Naive thymus-derived CD8-positive, alpha-beta T cell (primary cell): Measurements from ENCODE around the gene CDKAL1. TPM values are rescaled to one million over a fixed set of nuclear protein-coding genes. Genes with fewer than 3 reads are reported as not detected.

Experiments used
- ATAC-seq, 2 donors: fragments of 150-1000 bp; cut with Tn5 transposase in 1 of 2; sonication (Bioruptor Pico), chemical (Tn5 transposase) in 1 of 2; 1 replicate in 1 of 2; 2 replicates in 1 of 2; pipeline ENCODE4 v1.10.0; 2021; ENCODE audit warnings: mild to moderate bottlenecking in 2 of 2, moderate library complexity in 2 of 2
- POLR2A ChIA-PET: fragments of 350-600 bp; sonication (Branson Sonifier 250); formaldehyde crosslinking; loops from one replicate; lab custom pipeline; 2021; ENCODE audit warnings: antibody characterized with exemption; lab: Charles Lee
- DNase-seq, 10 donors: peaks; one replicate each; pipeline versions ENCODE4 v3.0.0 to v3.0.0-alpha.2; 2020 to 2022
- H3K27ac Mint-ChIP-seq, 10 donors: one replicate each; pipeline ENCODE4 v1.8.0; 2020 to 2022; ENCODE audit warnings: mild to moderate bottlenecking in 10 of 10, mixed read lengths in 10 of 10, moderate library complexity in 4 of 10, inconsistent platforms in 1 of 10
- H3K27me3 Mint-ChIP-seq, 5 donors: one replicate each; pipeline ENCODE4 v1.8.0; 2021 to 2022; ENCODE audit warnings: mixed read lengths in 5 of 5
- H3K36me3 Mint-ChIP-seq, 3 donors: one replicate each; pipeline ENCODE4 v1.8.0; 2020 to 2022; ENCODE audit warnings: mixed read lengths in 3 of 3, mild to moderate bottlenecking in 2 of 3, inconsistent platforms in 1 of 3
- H3K4me1 Mint-ChIP-seq, 4 donors: one replicate each; pipeline ENCODE4 v1.8.0; 2021 to 2022; ENCODE audit warnings: mixed read lengths in 4 of 4
- H3K4me3 Mint-ChIP-seq, 10 donors: one replicate each; pipeline ENCODE4 v1.8.0; 2020 to 2022; ENCODE audit warnings: mild to moderate bottlenecking in 10 of 10, mixed read lengths in 10 of 10, moderate library complexity in 6 of 10, inconsistent platforms in 1 of 10
- H3K9me3 Mint-ChIP-seq, 9 donors: one replicate each; pipeline ENCODE4 v1.8.0; 2020 to 2022; ENCODE audit warnings: mixed read lengths in 9 of 9, mild to moderate bottlenecking in 3 of 9, inconsistent platforms in 1 of 9, moderate library complexity in 1 of 9
- polyA plus RNA-seq, 3 donors: library from polyadenylated mRNA; unstranded; fragments of 300-500 nt; fragmentation: Illumina TruSeq; gene quantifications; one replicate each; pipeline ENCODE4 v1.2.3, GENCODE V29; 2021
- total RNA-seq, 8 experiments: library from RNA in 2 of 8; stranded (reverse) in 2 of 8; gene quantifications; one replicate each; pipeline ENCODE4 v1.2.3 and lab custom pipeline; 2021 to 2026

CDKAL1 gene
- total and polyA plus RNA-seq, 5 experiments from 2014 or later: 21.5 to 36.7 (median 29.1) TPM

DNA sequence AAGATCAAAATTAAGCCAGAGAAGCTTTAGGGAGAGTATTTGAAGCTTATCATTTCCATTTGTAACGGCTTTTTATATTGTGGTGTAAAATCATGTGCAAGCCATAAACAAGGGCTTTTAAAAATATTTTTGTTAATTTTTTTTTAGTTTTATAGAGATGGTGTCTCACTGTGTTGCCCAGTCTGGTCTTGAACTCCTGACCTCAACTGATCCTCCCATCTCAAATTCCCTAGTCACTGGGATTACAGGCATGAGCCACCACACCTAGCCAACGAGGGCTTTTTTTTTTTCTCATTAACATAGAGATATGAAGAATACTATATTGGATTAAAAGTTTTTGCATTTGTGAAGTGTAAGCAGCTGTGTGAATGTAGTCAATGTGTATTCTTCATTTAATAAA, 29.1 kb downstream of the CDKAL1 start:
- peaks cover 3 to 13% (median 7%) of the 10 kb centered on the region in 4 donors for H3K4me1 Mint-ChIP-seq
- POLR2A ChIA-PET: interaction anchor here (0.7 to 2.8 kb wide), 3 partner anchors 14 to 1025 kb away, joined by 3 to 13 read pairs (median 4); no protein-coding TSS in a partner anchor

DNA sequence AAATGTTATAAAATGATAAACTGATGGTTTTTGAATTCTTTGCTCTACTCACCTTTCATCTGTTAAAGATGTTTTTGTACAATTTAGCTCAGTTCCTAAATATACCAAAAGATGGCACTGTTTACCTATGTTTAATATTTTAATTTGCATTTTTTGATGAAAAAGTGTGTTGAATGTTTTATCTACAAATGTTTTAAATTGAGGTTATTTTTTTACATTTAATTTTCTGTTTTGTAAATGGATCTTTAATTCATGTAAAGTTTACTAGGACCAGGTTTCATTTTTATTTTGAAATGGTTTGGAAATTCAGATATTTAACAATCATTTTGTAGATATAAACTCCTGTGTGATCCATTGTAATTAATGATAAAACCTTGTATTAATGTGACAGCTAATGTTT, 30.0 kb downstream of the CDKAL1 start:
- Mint-ChIP-seq H3K4me1 (peaks cover 3 to 18% (median 8%) of the 10 kb centered on the region in 4 donors), H3K9me3 (no peaks in the 10 kb centered on the region), H3K4me3 (no peak overlapping the region), H3K36me3 (peaks cover 0 to 33% (median 3%) of the 10 kb centered on the region in 3 donors), H3K27ac (no peak overlapping the region), H3K27me3 (no peaks in the 10 kb centered on the region)
- no peak for ATAC-seq
- peak in 3 of 10 donors; percentile 36 to 51 (median 41) for DNase-seq
- POLR2A ChIA-PET: interaction anchor here (1.3 to 2.8 kb wide), 2 partner anchors 13 to 1024 kb away, joined by 3 to 13 read pairs; no protein-coding TSS in a partner anchor

More for the DNA sequence above, 29.1 kb downstream of the CDKAL1 start:
- Mint-ChIP-seq H3K9me3 (no peaks in the 10 kb centered on the region), H3K27me3 (no peaks in the 10 kb centered on the region), H3K27ac (no peak overlapping the region), H3K4me3 (no peak overlapping the region), H3K36me3 (peaks cover 0 to 35% (median 0%) of the 10 kb centered on the region in 3 donors)
- ATAC-seq (no peak), DNase-seq (no peak)

DNA sequence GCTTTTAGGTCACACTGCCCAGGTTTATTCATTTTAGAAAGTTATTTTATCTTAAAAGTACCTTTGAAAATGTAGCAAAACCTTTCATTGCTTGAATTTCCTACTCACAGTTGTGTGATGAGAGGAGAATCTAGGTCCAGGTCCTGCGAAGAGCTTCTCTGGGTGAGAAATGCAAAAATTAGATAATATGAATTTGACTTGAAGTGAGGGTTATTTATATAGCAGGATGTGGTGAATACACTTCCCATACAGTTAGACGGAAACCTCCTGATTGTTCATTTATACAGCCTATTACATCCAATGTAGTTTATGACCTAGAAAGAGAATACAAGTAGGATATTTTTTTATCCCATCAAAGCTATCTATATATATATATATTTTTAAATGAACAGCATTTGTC, 30.5 kb downstream of the CDKAL1 start:
- DNase-seq (no peak), ATAC-seq (no peak)
- Mint-ChIP-seq H3K4me1 (peaks cover 3 to 23% (median 9%) of the 10 kb centered on the region in 4 donors), H3K27ac (no peak overlapping the region), H3K36me3 (peaks cover 0 to 35% (median 4%) of the 10 kb centered on the region in 3 donors), H3K27me3 (no peaks in the 10 kb centered on the region), H3K9me3 (no peaks in the 10 kb centered on the region), H3K4me3 (no peak overlapping the region)
- POLR2A ChIA-PET: interaction anchor here (1.3 to 2.8 kb wide), 2 partner anchors 12 to 1024 kb away, joined by 3 to 13 read pairs; no protein-coding TSS in a partner anchor

DNA sequence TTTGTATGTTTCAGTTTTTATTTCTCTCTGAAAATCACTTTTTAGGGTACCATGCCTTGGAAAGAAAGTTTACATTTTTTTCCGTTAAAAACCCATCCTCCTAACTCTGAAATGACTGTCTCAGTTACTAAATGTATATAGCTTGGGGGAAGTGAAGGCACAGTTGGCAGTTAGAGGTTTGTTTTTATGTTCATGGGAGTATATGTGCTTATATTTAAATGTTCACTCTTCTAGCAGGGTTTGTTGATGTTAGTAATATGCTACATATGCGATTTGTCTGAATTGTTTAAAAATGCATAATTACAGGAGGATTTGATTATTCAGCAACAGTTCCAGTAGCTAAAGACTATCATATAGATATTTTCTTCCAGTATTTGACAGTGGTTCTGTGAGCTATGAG, 31.1 kb downstream of the CDKAL1 start:
- Mint-ChIP-seq H3K27ac (no peak overlapping the region), H3K4me3 (no peak overlapping the region), H3K9me3 (no peaks in the 10 kb centered on the region), H3K27me3 (no peaks in the 10 kb centered on the region), H3K36me3 (peaks cover 0 to 36% (median 4%) of the 10 kb centered on the region in 3 donors), H3K4me1 (peaks cover 3 to 25% (median 9%) of the 10 kb centered on the region in 4 donors)
- POLR2A ChIA-PET: interaction anchor here (2.8 kb wide), 1 partner anchor 1023 kb away, joined by 13 read pairs; no protein-coding TSS in a partner anchor
- DNase-seq (no peak), ATAC-seq (no peak)

DNA sequence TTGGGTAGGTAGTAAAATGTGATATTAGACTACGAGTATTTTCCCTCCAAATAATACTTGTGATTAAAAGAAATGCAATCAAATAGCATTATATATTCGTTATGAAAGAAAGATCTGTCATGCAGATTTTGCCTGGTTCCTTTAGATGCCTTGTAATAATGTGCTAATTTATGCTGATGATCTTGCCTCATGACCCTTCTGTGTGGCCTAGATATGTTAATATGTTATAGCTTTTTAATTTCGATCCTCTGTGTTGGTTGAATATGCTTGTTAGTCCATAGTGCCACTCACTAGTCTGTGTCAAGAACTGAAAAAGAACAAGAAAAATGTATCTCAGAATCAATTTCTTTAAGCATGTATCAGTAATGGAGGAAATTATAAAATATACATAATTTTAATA, 31.9 kb downstream of the CDKAL1 start:
- no peak overlapping the region for H3K27ac Mint-ChIP-seq
- POLR2A ChIA-PET: interaction anchor here (2.8 kb wide), 1 partner anchor 1023 kb away, joined by 13 read pairs; no protein-coding TSS in a partner anchor

DNA sequence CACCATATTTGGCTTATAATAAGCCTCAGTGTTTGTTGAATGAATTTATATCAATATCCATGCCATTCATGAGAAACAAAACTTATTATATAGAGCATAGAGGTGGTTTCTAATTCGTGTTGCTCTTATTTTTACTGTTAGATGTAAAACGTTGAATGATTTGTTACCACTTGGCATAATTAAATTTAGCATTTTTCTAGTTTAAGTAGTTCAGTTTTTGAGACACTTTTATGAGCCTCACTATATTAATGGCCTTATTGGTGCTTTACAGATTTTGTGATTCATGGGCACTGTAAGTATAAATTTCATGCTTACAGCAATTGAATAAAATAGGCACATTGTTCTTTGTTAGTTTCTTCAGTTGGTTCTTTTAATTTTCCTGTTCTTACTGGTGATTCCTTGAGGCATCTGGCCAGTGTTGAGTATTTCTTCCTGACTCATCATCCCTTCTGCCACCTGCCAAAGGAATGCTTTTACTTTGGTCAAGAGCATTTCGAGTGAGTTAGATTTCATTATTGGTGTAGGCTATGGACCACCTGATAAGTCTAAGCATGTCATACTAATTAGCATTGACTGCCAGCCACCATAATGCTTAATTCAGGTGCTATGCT, 34.8 kb downstream of the CDKAL1 start:
- H3K36me3 Mint-ChIP-seq: peaks cover 0 to 31% (median 6%) of the 10 kb centered on the region in 3 donors
- H3K9me3 Mint-ChIP-seq: no peaks in the 10 kb centered on the region
- H3K27me3 Mint-ChIP-seq: no peaks in the 10 kb centered on the region
- POLR2A ChIA-PET: no interaction called here
- ATAC-seq (no peak), DNase-seq (no peak)
- no peak overlapping the region for H3K27ac Mint-ChIP-seq
- peaks cover 4 to 35% (median 19%) of the 10 kb centered on the region in 4 donors for H3K4me1 Mint-ChIP-seq
- no peak overlapping the region for H3K4me3 Mint-ChIP-seq

More for the DNA sequence above, 31.9 kb downstream of the CDKAL1 start:
- Mint-ChIP-seq H3K27me3 (no peaks in the 10 kb centered on the region), H3K4me1 (peaks cover 4 to 28% (median 9%) of the 10 kb centered on the region in 4 donors), H3K4me3 (no peak overlapping the region), H3K36me3 (peaks cover 0 to 39% (median 4%) of the 10 kb centered on the region in 3 donors), H3K9me3 (no peaks in the 10 kb centered on the region)
- no peak for DNase-seq
- ATAC-seq: no peak

DNA sequence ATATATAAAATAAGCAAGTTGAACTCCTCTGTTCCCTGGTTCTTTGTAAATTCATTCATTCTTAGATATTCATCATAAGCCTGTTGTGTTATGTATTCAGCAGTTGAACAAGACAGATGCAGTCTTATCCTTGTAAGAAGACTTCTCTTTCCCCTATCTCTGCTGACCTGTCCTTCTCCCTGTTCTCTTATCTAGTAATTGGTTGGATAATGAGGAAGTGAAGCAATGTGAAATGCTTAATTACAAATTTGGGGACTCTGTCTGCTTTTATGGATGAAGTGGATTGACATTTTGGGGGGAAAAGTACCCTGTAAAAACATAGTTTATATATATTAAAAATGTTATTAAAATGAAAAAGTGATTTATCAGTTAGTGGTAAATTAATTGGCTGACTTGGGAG, 37.0 kb downstream of the CDKAL1 start:
- H3K4me3 Mint-ChIP-seq: no peak overlapping the region
- H3K27me3 Mint-ChIP-seq: no peaks in the 10 kb centered on the region
- peaks cover 0 to 45% (median 6%) of the 10 kb centered on the region in 3 donors for H3K36me3 Mint-ChIP-seq
- H3K27ac Mint-ChIP-seq: peak overlapping the region in 1 of 10 donors; percentile 10
- H3K9me3 Mint-ChIP-seq: no peaks in the 10 kb centered on the region
- ATAC-seq (no peak), DNase-seq (no peak)
- peaks cover 4 to 25% (median 14%) of the 10 kb centered on the region in 4 donors for H3K4me1 Mint-ChIP-seq
- POLR2A ChIA-PET: interaction anchor here (0.6 kb wide), 1 partner anchor 34 kb away, joined by 5 read pairs; no protein-coding TSS in a partner anchor

DNA sequence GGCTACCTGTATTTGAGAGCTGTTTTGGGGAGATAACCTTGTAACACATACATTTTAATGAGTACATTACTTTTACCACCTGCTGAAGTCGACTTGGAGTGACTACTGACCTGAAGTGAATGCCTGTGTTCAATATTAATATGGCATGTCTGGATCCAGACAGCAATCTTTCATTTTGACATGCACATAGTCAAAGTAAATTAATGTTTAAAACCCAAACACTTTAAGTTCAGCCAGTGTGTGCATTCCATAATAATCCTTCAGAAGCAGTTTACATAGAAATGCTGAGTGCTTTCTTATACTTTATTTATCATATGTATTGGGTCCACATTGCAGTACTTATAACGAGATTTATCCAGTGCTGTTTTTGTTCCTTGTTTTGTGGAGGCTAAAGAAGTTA, 38.0 kb downstream of the CDKAL1 start:
- Mint-ChIP-seq H3K4me3 (no peak overlapping the region), H3K4me1 (peaks cover 4 to 25% (median 15%) of the 10 kb centered on the region in 4 donors), H3K27ac (peak overlapping the region in 1 of 10 donors; percentile 7), H3K9me3 (no peaks in the 10 kb centered on the region), H3K27me3 (no peaks in the 10 kb centered on the region), H3K36me3 (peaks cover 0 to 52% (median 6%) of the 10 kb centered on the region in 3 donors)
- POLR2A ChIA-PET: no interaction called here
- DNase-seq (no peak), ATAC-seq (no peak)

DNA sequence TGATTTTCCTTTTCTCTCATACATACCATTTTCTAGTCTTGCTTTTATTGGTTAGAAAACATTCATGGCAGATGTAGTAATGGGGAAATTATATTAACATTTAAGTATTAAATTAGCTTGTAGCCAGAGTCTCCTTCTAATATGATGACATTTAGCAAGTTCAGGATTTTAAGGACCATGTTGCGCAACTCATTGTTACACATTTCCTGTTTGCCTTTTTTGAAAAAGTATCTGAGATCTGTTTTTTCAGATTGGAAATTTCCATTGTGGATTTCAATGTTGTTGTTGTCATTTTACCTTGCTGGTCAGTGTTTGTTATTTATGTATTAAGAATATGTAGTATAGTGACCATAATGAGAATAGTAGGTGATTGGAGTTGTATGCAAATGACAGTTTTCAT, 38.7 kb downstream of the CDKAL1 start:
- H3K9me3 Mint-ChIP-seq: no peaks in the 10 kb centered on the region
- H3K36me3 Mint-ChIP-seq: peaks cover 0 to 57% (median 6%) of the 10 kb centered on the region in 3 donors
- no peak overlapping the region for H3K4me3 Mint-ChIP-seq
- no peaks in the 10 kb centered on the region for H3K27me3 Mint-ChIP-seq
- no peak for DNase-seq
- no peak overlapping the region for H3K27ac Mint-ChIP-seq
- no peak for ATAC-seq
- H3K4me1 Mint-ChIP-seq: peaks cover 4 to 25% (median 15%) of the 10 kb centered on the region in 4 donors
- POLR2A ChIA-PET: no interaction called here

DNA sequence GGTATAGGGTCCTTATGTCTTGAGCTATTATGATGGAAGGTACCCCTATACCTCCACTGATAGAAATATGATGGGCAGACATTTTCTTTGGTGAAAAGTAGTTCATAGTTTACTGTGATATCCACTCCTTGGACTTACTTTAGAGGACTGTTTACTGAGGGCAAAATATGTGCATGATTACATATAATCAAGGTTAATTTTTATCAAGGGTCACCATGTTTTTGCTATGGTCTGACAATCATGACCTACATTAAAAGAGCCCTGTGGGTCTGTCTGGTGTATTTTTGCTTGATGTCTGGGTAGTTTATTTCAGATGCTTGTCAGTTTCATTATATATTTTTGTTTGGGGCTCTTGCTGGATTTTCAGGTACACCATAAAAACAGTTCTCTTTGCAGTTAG, 40.1 kb downstream of the CDKAL1 start:
- H3K4me1 Mint-ChIP-seq: peaks cover 2 to 18% (median 15%) of the 10 kb centered on the region in 4 donors
- no peaks in the 10 kb centered on the region for H3K9me3 Mint-ChIP-seq
- ATAC-seq (no peak), DNase-seq (no peak)
- no peak overlapping the region for H3K4me3 Mint-ChIP-seq
- peak overlapping the region in 1 of 10 donors; percentile 35 for H3K27ac Mint-ChIP-seq
- peaks cover 0 to 61% (median 12%) of the 10 kb centered on the region in 3 donors for H3K36me3 Mint-ChIP-seq
- POLR2A ChIA-PET: no interaction called here
- H3K27me3 Mint-ChIP-seq: no peaks in the 10 kb centered on the region

DNA sequence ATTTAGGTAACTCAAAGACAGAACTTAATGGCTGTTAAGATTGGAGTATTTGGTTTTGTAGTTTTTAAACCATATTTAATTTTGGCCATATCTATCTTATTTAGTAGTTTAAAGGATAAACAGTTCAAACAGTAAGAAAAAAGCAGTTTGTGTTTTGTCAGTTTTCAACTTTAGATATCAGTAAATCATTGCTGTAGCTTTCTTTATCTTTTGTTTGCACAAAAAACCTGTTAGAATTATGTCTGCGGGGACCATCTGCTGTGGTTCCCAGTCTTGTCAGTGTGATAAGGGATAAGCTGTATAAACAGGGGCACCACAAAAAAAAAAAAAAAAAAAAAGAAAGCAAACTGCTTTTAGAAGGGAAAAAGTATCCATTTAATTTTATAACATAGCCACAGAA, 40.9 kb downstream of the CDKAL1 start:
- Mint-ChIP-seq H3K27me3 (no peaks in the 10 kb centered on the region), H3K27ac (no peak overlapping the region), H3K36me3 (peaks cover 0 to 64% (median 10%) of the 10 kb centered on the region in 3 donors)

DNA sequence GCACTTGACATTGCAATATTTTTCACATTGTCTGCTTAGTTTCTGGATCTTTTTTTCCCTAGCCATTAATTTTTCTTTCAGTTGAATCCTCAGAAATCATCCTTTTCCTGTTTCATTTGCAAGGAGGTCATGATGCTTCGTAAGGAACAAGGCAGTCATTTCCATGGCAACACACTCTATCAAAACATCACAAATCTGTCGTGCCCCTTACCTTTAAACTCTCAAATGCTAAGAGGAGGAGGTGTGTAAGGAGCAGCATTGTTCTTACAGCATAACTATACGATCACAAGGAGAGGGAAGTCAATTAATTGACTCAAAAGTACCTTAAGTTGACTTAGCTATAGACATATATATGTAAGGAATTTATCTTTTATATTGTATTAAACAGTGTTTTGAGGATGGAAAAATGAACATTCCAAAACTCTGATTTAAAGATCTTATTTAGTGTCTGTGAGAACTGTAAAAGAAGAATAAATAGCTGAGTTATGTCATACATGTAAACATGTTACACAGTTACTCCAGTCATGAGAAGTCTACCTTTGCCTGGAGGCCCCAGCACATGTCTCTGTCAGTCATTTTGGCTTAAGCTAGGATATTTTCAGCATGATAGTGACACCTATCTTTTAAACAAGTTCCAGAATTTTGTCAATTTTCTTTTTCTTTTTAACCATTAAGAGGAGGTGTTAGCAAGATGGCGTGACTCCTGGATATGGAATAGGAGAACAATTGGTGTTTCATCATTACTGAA, 41.6 kb downstream of the CDKAL1 start:
- DNase-seq (no peak), ATAC-seq (no peak)
- peaks cover 0 to 17% (median 12%) of the 10 kb centered on the region in 4 donors for H3K4me1 Mint-ChIP-seq
- H3K4me3 Mint-ChIP-seq: no peak overlapping the region
- no peaks in the 10 kb centered on the region for H3K9me3 Mint-ChIP-seq
- POLR2A ChIA-PET: no interaction called here
- H3K27me3 Mint-ChIP-seq: no peaks in the 10 kb centered on the region
- peaks cover 0 to 63% (median 10%) of the 10 kb centered on the region in 3 donors for H3K36me3 Mint-ChIP-seq
- H3K27ac Mint-ChIP-seq: no peak overlapping the region

More for the DNA sequence above, 40.9 kb downstream of the CDKAL1 start:
- Mint-ChIP-seq H3K4me1 (peaks cover 0 to 18% (median 12%) of the 10 kb centered on the region in 4 donors), H3K9me3 (no peaks in the 10 kb centered on the region), H3K4me3 (no peak overlapping the region)
- no peak for ATAC-seq
- POLR2A ChIA-PET: no interaction called here
- DNase-seq: no peak
